ENCODE measurements around the gene SENP6.

- TF ChIP-seq CTCF (IDR thresholded peaks at IDR 0.05), result no peak
- TF ChIP-seq EZH2 (IDR thresholded peaks at IDR 0.05; ENCODE audit: borderline replicate concordance, insufficient read depth, low read depth, low read length, poor library complexity, severe bottlenecking), result no peak
These were observed 146.5 kb downstream of the SENP6 start for GRCh38 chr6:75748003-75748742.

Measured in B cell (primary cell).